ENCODE results near the gene TIGD6.

DNA sequence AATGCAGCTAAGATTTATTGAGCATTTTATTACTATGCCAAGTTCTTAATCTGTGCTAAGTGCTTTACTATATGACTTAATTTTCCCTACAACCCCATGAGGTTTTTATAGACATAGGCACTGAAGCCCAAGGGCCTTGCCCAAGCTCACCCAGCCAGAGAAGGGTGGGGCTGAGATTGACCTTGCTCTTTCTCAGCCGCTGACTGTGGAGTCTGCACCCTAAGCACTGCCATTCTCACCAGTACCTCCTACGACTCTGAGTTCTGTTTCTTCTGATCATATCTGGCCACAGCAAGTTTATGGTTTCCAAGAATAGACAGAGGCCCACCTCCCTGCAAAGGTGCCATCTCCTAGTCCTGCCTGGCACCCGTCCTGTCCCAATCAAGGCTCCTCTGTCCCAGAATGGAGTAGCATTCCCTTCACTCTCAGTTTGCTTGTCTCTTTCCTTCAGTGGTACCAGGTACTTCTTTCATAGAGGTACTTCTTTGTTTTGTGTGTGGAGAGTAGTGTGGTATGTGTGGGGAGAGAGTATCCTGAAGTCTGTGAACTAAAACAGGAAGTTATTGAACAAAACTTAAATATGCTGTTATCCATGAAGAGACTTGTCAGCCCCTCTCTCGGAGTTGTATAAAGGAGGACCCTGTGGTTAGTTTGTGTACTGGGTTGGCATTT, 43.3 kb upstream of the TIGD6 start:
- TF ChIP-seq, protein P1, sequence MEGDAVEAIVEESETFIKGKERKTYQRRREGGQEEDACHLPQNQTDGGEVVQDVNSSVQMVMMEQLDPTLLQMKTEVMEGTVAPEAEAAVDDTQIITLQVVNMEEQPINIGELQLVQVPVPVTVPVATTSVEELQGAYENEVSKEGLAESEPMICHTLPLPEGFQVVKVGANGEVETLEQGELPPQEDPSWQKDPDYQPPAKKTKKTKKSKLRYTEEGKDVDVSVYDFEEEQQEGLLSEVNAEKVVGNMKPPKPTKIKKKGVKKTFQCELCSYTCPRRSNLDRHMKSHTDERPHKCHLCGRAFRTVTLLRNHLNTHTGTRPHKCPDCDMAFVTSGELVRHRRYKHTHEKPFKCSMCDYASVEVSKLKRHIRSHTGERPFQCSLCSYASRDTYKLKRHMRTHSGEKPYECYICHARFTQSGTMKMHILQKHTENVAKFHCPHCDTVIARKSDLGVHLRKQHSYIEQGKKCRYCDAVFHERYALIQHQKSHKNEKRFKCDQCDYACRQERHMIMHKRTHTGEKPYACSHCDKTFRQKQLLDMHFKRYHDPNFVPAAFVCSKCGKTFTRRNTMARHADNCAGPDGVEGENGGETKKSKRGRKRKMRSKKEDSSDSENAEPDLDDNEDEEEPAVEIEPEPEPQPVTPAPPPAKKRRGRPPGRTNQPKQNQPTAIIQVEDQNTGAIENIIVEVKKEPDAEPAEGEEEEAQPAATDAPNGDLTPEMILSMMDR (IDR thresholded peaks at IDR 0.05): no peak
- no peak for TF ChIP-seq POLR2A (IDR thresholded peaks at IDR 0.05)
